Measurements from ENCODE around the gene APOF.
"Not testable (repeated sequence)": the region's sequence is repeated elsewhere in the genome, so short reads cannot be mapped to it uniquely, and the experiment has no call there.

APOF gene

GRCh38 chr12:56362130-56363059, at the start of gene APOF:
APOF (minus strand) TSS chr12:56362857; CDS start chr12:56362745, 112 bp downstream.
- DNase-seq (ENCODE audit: low read depth in 2 of 2): no peak

- no peak for DNase-seq (ENCODE audit: low read depth in 2 of 2)
Measured at GRCh38 chr12:56411781-56412639, 49.4 kb upstream of the APOF start.

GRCh38 chr12:56410768-56411167, 48.1 kb upstream of the APOF start:
- no peak for DNase-seq (ENCODE audit: low read depth in 2 of 2)

GRCh38 chr12:56408799-56409417, 46.3 kb upstream of the APOF start:
- no peak for DNase-seq (ENCODE audit: low read depth in 2 of 2)

GRCh38 chr12:56404227-56404626, 41.6 kb upstream of the APOF start:
- DNase-seq (ENCODE audit: low read depth in 2 of 2): not testable (repeated sequence)

- not testable (repeated sequence) for DNase-seq (ENCODE audit: low read depth in 2 of 2)
Measured at GRCh38 chr12:56401612-56402011, 39.0 kb upstream of the APOF start.

- not testable (repeated sequence) for DNase-seq (ENCODE audit: low read depth in 2 of 2)
Measured at GRCh38 chr12:56401125-56401524, 38.5 kb upstream of the APOF start.

- not testable (repeated sequence) for DNase-seq (ENCODE audit: low read depth in 2 of 2)
Measured at GRCh38 chr12:56399466-56399865, 36.8 kb upstream of the APOF start.

GRCh38 chr12:56398324-56398723, 35.7 kb upstream of the APOF start:
- no peak for DNase-seq (ENCODE audit: low read depth in 2 of 2)

GRCh38 chr12:56392331-56392730, 29.7 kb upstream of the APOF start:
- DNase-seq (ENCODE audit: low read depth in 2 of 2): no peak

- no peak for DNase-seq (ENCODE audit: low read depth in 2 of 2)
Measured at GRCh38 chr12:56391721-56392120, 29.1 kb upstream of the APOF start.

GRCh38 chr12:56389412-56389811, 26.8 kb upstream of the APOF start:
- no peak for DNase-seq (ENCODE audit: low read depth in 2 of 2)

- DNase-seq (ENCODE audit: low read depth in 2 of 2): no peak
Measured at GRCh38 chr12:56387152-56387736, 24.6 kb upstream of the APOF start.

GRCh38 chr12:56385873-56386272, 23.2 kb upstream of the APOF start:
- no peak for DNase-seq (ENCODE audit: low read depth in 2 of 2)

- no peak for DNase-seq (ENCODE audit: low read depth in 2 of 2)
Measured at GRCh38 chr12:56382611-56383010, 20.0 kb upstream of the APOF start.

GRCh38 chr12:56377989-56378316, 15.3 kb upstream of the APOF start:
- no peak for DNase-seq (ENCODE audit: low read depth in 2 of 2)

- DNase-seq (ENCODE audit: low read depth in 2 of 2): no peak
Measured at GRCh38 chr12:56377310-56377988, 14.8 kb upstream of the APOF start.

GRCh38 chr12:56375598-56376434, 13.2 kb upstream of the APOF start:
- DNase-seq (ENCODE audit: low read depth in 2 of 2): no peak

GRCh38 chr12:56374726-56375597, 12.3 kb upstream of the APOF start:
- no peak for DNase-seq (ENCODE audit: low read depth in 2 of 2)

Data from stimulated activated CD4-positive, alpha-beta T cell treated with anti-CD3 and anti-CD28 coated beads, Interleukin-1b, Interleukin-23, amount 100 ng/mL, for 1 hour (primary cell).